Endothelial cell of umbilical vein (primary cell): ENCODE measurements around the gene LRRTM4. TPM values are rescaled to one million over a fixed set of nuclear protein-coding genes. Genes with fewer than 3 reads are reported as not detected.
"Not testable (repeated sequence)": the region's sequence is repeated elsewhere in the genome, so short reads cannot be mapped to it uniquely, and the experiment has no call there.

ENCODE experiments used
- BruUV-seq: library from RNA; stranded (reverse); fragments of 400-500 nt; replicated peaks from 2 replicates; lab custom pipeline; 2021; lab: Mats Ljungman, UMichigan
- CTCF ChIA-PET: fragments of 300-600, 350-600 bp; sonication (Branson Sonifier 250); formaldehyde crosslinking; loops from one replicate; lab custom pipeline; 2021; ENCODE audit warnings: antibody characterized with exemption, inconsistent platforms; lab: Charles Lee
- POLR2A ChIA-PET: fragments of 300-600, 350-600 bp; sonication (Branson Sonifier 250); formaldehyde crosslinking; loops from one replicate; lab custom pipeline; 2021; ENCODE audit warnings: antibody characterized with exemption, inconsistent platforms; lab: Charles Lee
- DNase-seq: peaks from one replicate; pipeline ENCODE4 v3.0.0-alpha.2; 2011; ENCODE audit warnings: low read depth, low spot score
- FAIRE-seq: peaks from 2 replicates; lab custom pipeline; 2011; peaks lifted over from hg19 to GRCh38; lab: Jason Lieb, UNC
- H2AFZ ChIP-seq: 2 replicates; pipeline ENCODE4 v1.6.0; 2012; ENCODE audit warnings: low read depth, low read length, control low read depth, inconsistent platforms
- H3K27ac ChIP-seq: 2 replicates; pipeline ENCODE4 v1.5.1; 2011; ENCODE audit warnings: low read depth, mild to moderate bottlenecking, control low read depth, low read length, moderate library complexity; ENCODE audit not compliant: insufficient read depth
- H3K27me3 ChIP-seq, 2 experiments: 2 replicates each; pipeline versions ENCODE4 v1.6.0 to v1.6.1; 2011; ENCODE audit warnings: low read length in 2 of 2, mixed read lengths in 1 of 2; ENCODE audit not compliant: control insufficient read depth in 2 of 2, insufficient read depth in 2 of 2
- H3K36me3 ChIP-seq, 2 experiments: 2 replicates in 1 of 2; 3 replicates in 1 of 2; pipeline ENCODE4 v1.5.1; 2011; ENCODE audit warnings: low read length in 2 of 2, mild to moderate bottlenecking in 1 of 2, moderate library complexity in 1 of 2; ENCODE audit not compliant: control insufficient read depth in 2 of 2, insufficient read depth in 2 of 2; ENCODE audit errors: extremely low read depth in 1 of 2
- H3K4me1 ChIP-seq: 3 replicates; pipeline ENCODE4 v1.5.1; 2011; ENCODE audit warnings: mild to moderate bottlenecking, low read length; ENCODE audit not compliant: control insufficient read depth, insufficient read depth; ENCODE audit errors: extremely low read depth
- H3K4me2 ChIP-seq: 2 replicates; pipeline ENCODE4 v1.6.1; 2011; ENCODE audit warnings: low read length, control low read depth, mixed read lengths; ENCODE audit not compliant: insufficient read depth
- H3K4me3 ChIP-seq, 3 experiments: fragments of 200-600 bp in 1 of 3; sonication (generic), shearing (Covaris generic) in 1 of 3; replicated peaks in 1 of 3; 2 replicates each; pipeline ENCODE4 v1.5.1; 2011 to 2016; ENCODE audit warnings: control low read depth in 3 of 3, low read length in 3 of 3, mild to moderate bottlenecking in 2 of 3, inconsistent platforms in 1 of 3, low read depth in 1 of 3, moderate library complexity in 1 of 3; ENCODE audit not compliant: insufficient read depth in 1 of 3
- H3K79me2 ChIP-seq: 2 replicates; pipeline ENCODE4 v1.6.0; 2012; ENCODE audit warnings: low read length, inconsistent platforms; ENCODE audit not compliant: control insufficient read depth, insufficient read depth
- H3K9ac ChIP-seq: replicated peaks from 2 replicates; pipeline ENCODE3; 2011; ENCODE audit warnings: low read length, control low read depth; ENCODE audit not compliant: insufficient read depth; ENCODE audit errors: extremely low read depth
- H3K9me1 ChIP-seq: replicated peaks from 3 replicates; pipeline ENCODE4 v1.6.0; 2011; ENCODE audit warnings: mild to moderate bottlenecking, low read length; ENCODE audit not compliant: control insufficient read depth, insufficient read depth; ENCODE audit errors: extremely low read depth
- H3K9me3 ChIP-seq: replicated peaks from 2 replicates; pipeline ENCODE4 v1.5.1; 2012; ENCODE audit warnings: low read length, inconsistent platforms; ENCODE audit not compliant: control insufficient read depth, insufficient read depth
- H4K20me1 ChIP-seq: replicated peaks from 2 replicates; pipeline ENCODE3; 2011; ENCODE audit warnings: mild to moderate bottlenecking, low read length; ENCODE audit not compliant: control insufficient read depth, insufficient read depth; ENCODE audit errors: extremely low read depth
- CTCF ChIP-seq, 2 donors: IDR thresholded peaks; 1 replicate in 1 of 2; 2 replicates in 1 of 2; pipeline ENCODE4 v1.5.1; 2011; ENCODE audit warnings: low read length in 2 of 2, mild to moderate bottlenecking in 2 of 2, moderate library complexity in 2 of 2, control low read depth in 1 of 2, inconsistent platforms in 1 of 2, low read depth in 1 of 2; ENCODE audit not compliant: insufficient read depth in 1 of 2; ENCODE audit errors: extremely low read depth in 1 of 2
- EZH2 ChIP-seq: IDR thresholded peaks from 2 replicates; pipeline ENCODE4 v1.6.1; 2012; ENCODE audit warnings: borderline replicate concordance, low read depth, mild to moderate bottlenecking, moderate library complexity, low read length, inconsistent platforms; ENCODE audit not compliant: severe bottlenecking
- FOS ChIP-seq: IDR thresholded peaks from 2 replicates; pipeline ENCODE4 v1.6.1; 2011; ENCODE audit warnings: mild to moderate bottlenecking, low read length, moderate library complexity, borderline replicate concordance; ENCODE audit not compliant: insufficient read depth
- GATA2 ChIP-seq: IDR thresholded peaks from 2 replicates; pipeline ENCODE4 v1.7.0; 2011; ENCODE audit warnings: low read depth, mild to moderate bottlenecking, moderate library complexity, mixed read lengths, low read length; ENCODE audit not compliant: insufficient read length, insufficient read depth
- JUN ChIP-seq: IDR thresholded peaks from 2 replicates; pipeline ENCODE4 v1.6.1; 2011; ENCODE audit warnings: borderline replicate concordance, low read depth; ENCODE audit not compliant: insufficient read length, insufficient read depth
- MAX ChIP-seq: IDR thresholded peaks from 2 replicates; pipeline ENCODE4 v1.6.1; 2011; ENCODE audit not compliant: insufficient read depth, insufficient read length
- MYC ChIP-seq: IDR thresholded peaks from one replicate; pipeline ENCODE4 v1.6.1; 2011; ENCODE audit warnings: mild to moderate bottlenecking, low read depth, low read length
- POLR2A ChIP-seq: IDR thresholded peaks from 2 replicates; pipeline ENCODE4 v1.6.1; 2012; ENCODE audit warnings: low read depth, mild to moderate bottlenecking, control low read depth, low read length
- POLR2AphosphoS5 ChIP-seq: IDR thresholded peaks from 2 replicates; pipeline ENCODE4 v1.6.1; 2012; ENCODE audit warnings: low read depth, mild to moderate bottlenecking, control low read depth, low read length, moderate library complexity; ENCODE audit not compliant: insufficient read depth
- dilution Hi-C: fragments of 300-500 bp; cut with MboI; formaldehyde crosslinking; loops from one replicate; pipeline ENCODE4 v1.15.0; 2019; ENCODE audit warnings: low sequenced_read_pairs; ENCODE audit not compliant: extremely low pct_ligation_motif_present
- intact Hi-C: fragments of 100-400 bp; cut with micrococcal nuclease; formaldehyde crosslinking; loops from one replicate; pipeline ENCODE4 v1.10.0; 2022
- polyA plus RNA-seq, 4 experiments: library from polyadenylated mRNA; depleted of rRNA in 3 of 4; stranded (reverse) in 3 of 4; unstranded in 1 of 4; fragments of >200 nt; gene quantifications; 2 replicates each; pipeline versions ENCODE4 v1.2.1 to v1.2.3, GENCODE V29; 2011 to 2012; ENCODE audit warnings: missing spikeins in 1 of 4
- total RNA-seq: library from RNA; stranded (reverse); gene quantifications from 2 replicates; pipeline ENCODE4 v1.2.3, GENCODE V29; 2021

The LRRTM4 gene
- total and polyA plus RNA-seq, 2 donors (not counting 3 experiments of a cell fraction or from before 2014, with no cell fraction given) = not detected

GRCh38 chr2:77046339-77046738 lies 475.8 kb downstream of the LRRTM4 start:
- FAIRE-seq = no peak

GRCh38 chr2:77045456-77045855 lies 476.7 kb downstream of the LRRTM4 start:
- not testable (repeated sequence) for H3K27ac ChIP-seq

More at GRCh38 chr2:77046339-77046738, 475.8 kb downstream of the LRRTM4 start:
- Histone ChIP-seq H3K9me3 (no peaks in the 10 kb centered on the region), H3K27me3 (no peaks in the 10 kb centered on the region), H3K27ac (no peak overlapping the region), H4K20me1 (no peaks in the 10 kb centered on the region), H3K4me3 (no peak overlapping the region), H3K9ac (no peak overlapping the region), H3K9me1 (no peaks in the 10 kb centered on the region), H3K36me3 (no peaks in the 10 kb centered on the region), H2AFZ (no peak overlapping the region), H3K4me1 (no peaks in the 10 kb centered on the region), H3K4me2 (no peak overlapping the region), H3K79me2 (no peaks in the 10 kb centered on the region)
- TF ChIP-seq GATA2 = no peak
- no peak for TF ChIP-seq MAX
- TF ChIP-seq EZH2 = no peak
- no peak for TF ChIP-seq POLR2AphosphoS5
- no peak for TF ChIP-seq JUN
- no peak for TF ChIP-seq MYC
- no peak for TF ChIP-seq FOS
- no peak for TF ChIP-seq CTCF (IDR thresholded peaks at IDR 0.05; ENCODE audit: extremely low read depth in 1 of 2, insufficient read depth in 1 of 2, low read depth in 1 of 2, low read length in 2 of 2)
- TF ChIP-seq POLR2A = no peak
- POLR2A ChIA-PET = no interaction called here
- intact Hi-C loops = no loop called here
- dilution Hi-C loops = no loop called here
- no TSS peak for BruUV-seq
- no peak for DNase-seq
- CTCF ChIA-PET = no interaction called here

More at GRCh38 chr2:77045456-77045855, 476.7 kb downstream of the LRRTM4 start:
- H3K36me3 ChIP-seq, DNase-seq, H3K4me2 ChIP-seq, H3K9me3 ChIP-seq, H2AFZ ChIP-seq, H3K9ac ChIP-seq, CTCF ChIA-PET, FAIRE-seq, H3K4me1 ChIP-seq, H3K4me3 ChIP-seq, H4K20me1 ChIP-seq, dilution Hi-C loops, H3K79me2 ChIP-seq, POLR2A ChIA-PET, BruUV-seq, intact Hi-C loops, H3K9me1 ChIP-seq, H3K27me3 ChIP-seq: not testable (repeated sequence)
